Peyer's patch (tissue), 4 donors: Measurements from ENCODE around the gene CCDC167. TPM values are rescaled to one million over a fixed set of nuclear protein-coding genes. Genes with fewer than 3 reads are reported as not detected.

Source experiments
- DNase-seq, 3 donors: peaks; one replicate each; pipeline ENCODE4 v3.0.0-alpha.2; 2017 to 2019
- H3K27ac ChIP-seq, 4 donors: fragments of 200-600 bp; sonication (generic); one replicate each; pipeline ENCODE4 v1.5.1; 2016 to 2019
- H3K27me3 ChIP-seq, 2 donors: fragments of 200-600 bp; sonication (generic); one replicate each; pipeline ENCODE4 v1.5.1; 2019
- H3K36me3 ChIP-seq, 3 donors: fragments of 200-600 bp; sonication (generic); one replicate each; pipeline ENCODE4 v1.5.1; 2016 to 2019
- H3K4me1 ChIP-seq, 4 donors: fragments of 200-600 bp; sonication (generic); one replicate each; pipeline ENCODE4 v1.5.1; 2016 to 2019
- H3K4me3 ChIP-seq, 4 donors: fragments of 200-600 bp; sonication (generic); 1 replicate in 3 of 4; 2 replicates in 1 of 4; pipeline ENCODE4 v1.5.1; 2016 to 2019; ENCODE audit warnings: mild to moderate bottlenecking in 1 of 4
- H3K9me3 ChIP-seq, 4 donors: fragments of 200-600 bp; sonication (generic); one replicate each; pipeline ENCODE4 v1.5.1; 2016 to 2019; ENCODE audit warnings: mild to moderate bottlenecking in 1 of 4
- POLR2A ChIP-seq, 2 donors: fragments of 450-650 bp; IDR thresholded peaks; one replicate each; pipeline ENCODE4 v1.5.1; 2017; ENCODE audit warnings: antibody characterized with exemption in 2 of 2, mild to moderate bottlenecking in 2 of 2, moderate library complexity in 2 of 2
- total RNA-seq, 4 donors: library from RNA; depleted of rRNA; stranded (reverse); fragments of >200 nt; gene quantifications; one replicate each; pipeline ENCODE4 v1.1.0, GENCODE V29; 2016
- TF ChIP-seq, protein P1 (sequence below), 6 experiments: fragments of 450-650 bp in 4 of 6; fragments of 200-600 bp in 2 of 6; sonication (generic) in 1 of 6; IDR thresholded peaks; one replicate each; pipeline ENCODE4 v1.5.1; 2017 to 2019; ENCODE audit warnings: antibody characterized with exemption in 6 of 6, mild to moderate bottlenecking in 3 of 6, moderate library complexity in 1 of 6

CCDC167 gene
- total RNA-seq, 4 donors from 2014 or later = 8.0 to 28.1 (median 19.3) TPM

DNA sequence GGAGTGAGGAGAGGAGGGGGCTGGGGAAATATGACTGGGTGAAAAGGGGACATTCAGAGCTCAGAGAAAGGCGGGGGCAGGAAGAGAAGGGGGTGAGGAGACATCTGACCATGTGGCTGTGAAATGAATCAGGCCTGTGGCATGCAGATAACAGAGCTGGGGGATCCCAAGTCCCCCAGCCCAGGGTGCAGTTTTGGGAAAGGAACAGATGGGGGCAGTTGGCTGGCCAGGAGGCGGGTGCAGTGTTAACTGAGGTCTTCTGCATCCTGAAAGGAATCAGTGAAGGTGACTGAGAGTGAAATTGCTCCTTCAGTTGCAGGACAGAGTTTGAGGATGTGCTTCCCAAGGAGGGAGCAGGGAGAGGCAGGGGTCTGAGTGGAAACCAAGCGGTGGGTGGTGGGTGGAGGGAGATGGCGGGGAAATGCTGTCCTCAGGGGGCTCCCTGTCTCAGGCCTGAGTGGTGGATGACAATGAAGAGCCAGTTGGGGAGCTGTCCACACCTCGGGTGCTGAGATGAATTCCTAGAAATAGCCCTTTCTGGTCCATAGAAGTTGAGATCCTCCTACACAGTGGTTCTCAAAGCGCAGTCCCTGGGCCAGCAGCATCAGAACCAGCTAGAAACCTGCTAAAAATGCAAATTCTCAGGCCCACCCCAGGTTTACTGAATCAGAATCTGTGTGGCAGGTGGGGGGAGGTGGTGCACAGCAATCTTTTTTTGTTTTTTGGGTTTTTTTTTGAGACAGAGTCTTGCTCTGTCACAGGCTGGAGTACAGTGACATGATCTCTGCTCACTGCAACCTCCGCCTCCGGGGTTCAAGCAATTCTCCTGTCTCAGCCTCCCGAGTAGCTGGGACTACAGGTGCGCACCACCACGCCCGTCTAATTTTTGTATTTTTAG lies 26.0 kb upstream of the CCDC167 start:
- H3K4me3 ChIP-seq = no peak overlapping the region
- TF ChIP-seq, protein P1, sequence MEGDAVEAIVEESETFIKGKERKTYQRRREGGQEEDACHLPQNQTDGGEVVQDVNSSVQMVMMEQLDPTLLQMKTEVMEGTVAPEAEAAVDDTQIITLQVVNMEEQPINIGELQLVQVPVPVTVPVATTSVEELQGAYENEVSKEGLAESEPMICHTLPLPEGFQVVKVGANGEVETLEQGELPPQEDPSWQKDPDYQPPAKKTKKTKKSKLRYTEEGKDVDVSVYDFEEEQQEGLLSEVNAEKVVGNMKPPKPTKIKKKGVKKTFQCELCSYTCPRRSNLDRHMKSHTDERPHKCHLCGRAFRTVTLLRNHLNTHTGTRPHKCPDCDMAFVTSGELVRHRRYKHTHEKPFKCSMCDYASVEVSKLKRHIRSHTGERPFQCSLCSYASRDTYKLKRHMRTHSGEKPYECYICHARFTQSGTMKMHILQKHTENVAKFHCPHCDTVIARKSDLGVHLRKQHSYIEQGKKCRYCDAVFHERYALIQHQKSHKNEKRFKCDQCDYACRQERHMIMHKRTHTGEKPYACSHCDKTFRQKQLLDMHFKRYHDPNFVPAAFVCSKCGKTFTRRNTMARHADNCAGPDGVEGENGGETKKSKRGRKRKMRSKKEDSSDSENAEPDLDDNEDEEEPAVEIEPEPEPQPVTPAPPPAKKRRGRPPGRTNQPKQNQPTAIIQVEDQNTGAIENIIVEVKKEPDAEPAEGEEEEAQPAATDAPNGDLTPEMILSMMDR (IDR thresholded peaks at IDR 0.05) = no peak
- TF ChIP-seq POLR2A (IDR thresholded peaks at IDR 0.05) = no peak
- H3K9me3 ChIP-seq = no peaks in the 10 kb centered on the region
- H3K36me3 ChIP-seq = no peaks in the 10 kb centered on the region
- no peak for DNase-seq
- H3K27me3 ChIP-seq = no peaks in the 10 kb centered on the region
- no peak overlapping the region for H3K27ac ChIP-seq
- H3K4me1 ChIP-seq = no peaks in the 10 kb centered on the region

DNA sequence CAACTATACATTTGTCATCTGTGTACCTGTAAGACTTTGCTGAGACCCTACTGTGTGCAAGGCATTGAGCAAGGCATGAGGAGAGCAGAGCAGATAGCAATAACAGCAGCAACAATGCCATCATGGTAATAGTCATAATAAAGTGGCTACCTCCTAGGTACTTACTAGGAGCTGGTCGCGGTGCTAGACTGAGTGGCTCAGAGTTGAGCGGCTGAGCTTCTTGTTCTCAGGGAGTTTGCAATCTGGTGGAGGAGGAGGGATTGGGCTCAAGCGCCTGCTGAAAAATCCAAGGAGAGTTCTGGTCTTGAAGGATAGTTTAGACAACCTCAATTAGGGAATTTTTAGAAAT lies 25.3 kb upstream of the CCDC167 start:
- Histone ChIP-seq H3K9me3 (no peaks in the 10 kb centered on the region), H3K27ac (no peak overlapping the region), H3K27me3 (no peaks in the 10 kb centered on the region), H3K36me3 (no peaks in the 10 kb centered on the region), H3K4me1 (no peaks in the 10 kb centered on the region), H3K4me3 (no peak overlapping the region)
- TF ChIP-seq POLR2A (IDR thresholded peaks at IDR 0.05) = no peak
- TF ChIP-seq, protein P1 (IDR thresholded peaks at IDR 0.05) = no peak
- no peak for DNase-seq

DNA sequence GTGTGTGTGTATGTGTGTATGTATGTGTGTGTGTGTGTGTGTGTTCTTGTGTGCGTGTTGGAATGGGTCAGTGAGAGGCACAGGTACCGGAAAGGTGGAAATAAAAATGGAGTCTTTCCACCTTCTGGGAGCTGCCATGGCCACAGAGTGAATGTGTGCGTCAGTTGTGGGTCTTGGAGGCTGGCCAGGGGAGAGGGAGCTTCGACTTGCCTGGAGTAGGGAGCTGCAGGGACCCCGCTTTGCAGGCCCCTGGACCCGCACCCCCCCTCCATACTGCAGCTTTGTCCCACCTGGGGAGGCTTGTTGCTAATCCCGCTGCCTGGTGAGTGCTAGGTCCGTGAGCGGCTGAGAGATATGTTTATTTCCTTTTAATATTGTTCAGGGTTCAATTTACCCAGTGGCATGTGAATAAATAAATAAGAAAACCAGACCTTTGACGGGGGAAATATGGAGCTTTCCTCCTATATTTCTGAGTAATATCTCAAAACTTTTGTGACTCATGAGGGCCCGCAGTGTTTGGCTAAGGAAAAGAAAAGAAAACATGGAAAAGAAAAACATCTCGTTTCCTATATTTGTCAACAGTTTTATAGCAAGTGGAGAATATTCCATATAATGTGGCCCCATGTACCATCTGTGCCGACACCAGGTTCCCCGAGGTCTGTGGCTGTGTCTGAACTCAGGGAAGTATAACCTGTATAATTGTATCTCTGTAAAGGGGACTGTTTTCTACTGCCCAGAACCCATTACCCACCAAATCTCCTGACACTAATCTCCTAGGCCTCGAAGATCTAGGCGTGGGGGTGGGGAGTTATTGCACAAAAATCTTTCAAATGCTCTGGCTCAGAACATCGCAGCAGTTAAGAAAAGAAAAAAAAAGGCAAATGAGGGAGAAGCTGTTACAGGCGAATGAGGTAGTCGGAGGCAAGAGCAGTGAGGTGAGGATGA lies 24.6 kb upstream of the CCDC167 start:
- Histone ChIP-seq H3K4me1 (no peaks in the 10 kb centered on the region), H3K4me3 (no peak overlapping the region), H3K27me3 (no peaks in the 10 kb centered on the region), H3K36me3 (no peaks in the 10 kb centered on the region), H3K9me3 (no peaks in the 10 kb centered on the region), H3K27ac (no peak overlapping the region)
- no peak for DNase-seq
- TF ChIP-seq POLR2A (IDR thresholded peaks at IDR 0.05) = no peak
- TF ChIP-seq, protein P1 (IDR thresholded peaks at IDR 0.05) = no peak

DNA sequence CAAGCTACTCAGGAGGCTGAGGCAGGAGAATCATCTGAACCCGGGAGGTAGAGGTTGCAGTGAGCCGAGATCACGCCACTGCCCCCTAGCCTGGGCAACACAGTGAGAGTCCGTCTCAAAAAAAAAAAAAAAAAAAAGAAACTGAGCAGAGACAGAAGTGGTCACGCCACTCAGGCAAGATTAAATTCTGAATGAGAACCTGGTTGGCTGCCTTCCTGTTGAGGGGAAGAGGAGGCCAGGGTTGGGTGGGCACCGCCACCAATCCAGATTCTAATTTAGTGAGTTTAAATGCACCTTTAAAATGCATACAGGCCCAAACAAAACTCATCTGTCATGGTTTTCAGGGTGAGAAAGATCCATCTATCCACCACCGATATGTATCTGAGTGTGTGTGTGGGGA lies 23.7 kb upstream of the CCDC167 start:
- Histone ChIP-seq H3K27me3 (no peaks in the 10 kb centered on the region), H3K9me3 (no peaks in the 10 kb centered on the region), H3K27ac (no peak overlapping the region), H3K4me1 (no peaks in the 10 kb centered on the region), H3K4me3 (no peak overlapping the region), H3K36me3 (no peaks in the 10 kb centered on the region)
- DNase-seq = no peak
- TF ChIP-seq, protein P1 (IDR thresholded peaks at IDR 0.05) = no peak
- no peak for TF ChIP-seq POLR2A (IDR thresholded peaks at IDR 0.05)

DNA sequence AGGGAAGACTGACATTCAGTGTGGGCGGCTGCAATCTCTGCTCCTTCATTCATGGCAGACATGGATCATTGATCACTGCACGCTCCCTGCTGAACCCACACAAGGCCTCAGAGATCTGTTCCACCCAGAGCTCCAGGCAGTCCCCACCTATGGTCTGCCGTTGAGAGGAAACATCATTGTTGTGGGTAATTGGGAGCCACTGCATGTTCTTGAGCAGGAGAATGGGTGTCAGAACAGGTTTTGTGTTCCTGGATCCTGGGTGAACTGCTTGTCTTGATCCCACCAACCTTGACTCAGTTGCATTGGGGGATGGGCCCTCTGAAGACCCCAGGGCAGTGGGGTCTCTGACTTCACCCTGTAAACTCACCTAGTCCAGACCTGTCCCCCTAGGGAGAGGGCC lies 23.1 kb upstream of the CCDC167 start:
- DNase-seq = no peak
- Histone ChIP-seq H3K9me3 (no peaks in the 10 kb centered on the region), H3K4me3 (no peak overlapping the region), H3K4me1 (peaks cover 0 to 5% (median 0%) of the 10 kb centered on the region in 4 donors), H3K27me3 (no peaks in the 10 kb centered on the region), H3K27ac (no peak overlapping the region), H3K36me3 (no peaks in the 10 kb centered on the region)
- TF ChIP-seq, protein P1 (IDR thresholded peaks at IDR 0.05) = no peak
- no peak for TF ChIP-seq POLR2A (IDR thresholded peaks at IDR 0.05)
